ENCODE measurements around the gene GABRD.

DNA sequence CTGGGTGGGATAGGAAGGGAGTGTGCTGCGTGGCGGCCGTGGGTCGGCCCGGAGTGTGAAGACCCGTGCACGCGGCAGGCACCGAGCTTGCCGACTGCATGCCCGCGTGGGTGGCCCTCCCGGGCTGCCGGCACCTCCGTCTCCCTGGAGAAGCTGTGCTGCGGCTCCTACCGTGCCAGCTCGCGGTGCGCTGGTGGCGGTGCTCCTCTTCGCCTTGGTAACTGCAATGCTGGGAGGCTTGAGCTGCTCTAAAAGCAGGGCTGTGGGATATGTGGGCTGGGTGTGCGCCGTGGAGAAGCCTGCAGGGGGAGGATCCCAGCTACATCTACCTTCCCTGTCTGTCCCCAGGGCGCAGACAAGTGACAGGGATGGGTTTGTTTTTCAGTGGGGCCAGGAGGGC, 2.4 kb downstream of the GABRD start:
- TF ChIP-seq, protein P1, sequence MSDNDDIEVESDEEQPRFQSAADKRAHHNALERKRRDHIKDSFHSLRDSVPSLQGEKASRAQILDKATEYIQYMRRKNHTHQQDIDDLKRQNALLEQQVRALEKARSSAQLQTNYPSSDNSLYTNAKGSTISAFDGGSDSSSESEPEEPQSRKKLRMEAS (IDR thresholded peaks at IDR 0.05; ENCODE audit: insufficient read depth, insufficient read length) = no peak
- TF ChIP-seq, protein P2, sequence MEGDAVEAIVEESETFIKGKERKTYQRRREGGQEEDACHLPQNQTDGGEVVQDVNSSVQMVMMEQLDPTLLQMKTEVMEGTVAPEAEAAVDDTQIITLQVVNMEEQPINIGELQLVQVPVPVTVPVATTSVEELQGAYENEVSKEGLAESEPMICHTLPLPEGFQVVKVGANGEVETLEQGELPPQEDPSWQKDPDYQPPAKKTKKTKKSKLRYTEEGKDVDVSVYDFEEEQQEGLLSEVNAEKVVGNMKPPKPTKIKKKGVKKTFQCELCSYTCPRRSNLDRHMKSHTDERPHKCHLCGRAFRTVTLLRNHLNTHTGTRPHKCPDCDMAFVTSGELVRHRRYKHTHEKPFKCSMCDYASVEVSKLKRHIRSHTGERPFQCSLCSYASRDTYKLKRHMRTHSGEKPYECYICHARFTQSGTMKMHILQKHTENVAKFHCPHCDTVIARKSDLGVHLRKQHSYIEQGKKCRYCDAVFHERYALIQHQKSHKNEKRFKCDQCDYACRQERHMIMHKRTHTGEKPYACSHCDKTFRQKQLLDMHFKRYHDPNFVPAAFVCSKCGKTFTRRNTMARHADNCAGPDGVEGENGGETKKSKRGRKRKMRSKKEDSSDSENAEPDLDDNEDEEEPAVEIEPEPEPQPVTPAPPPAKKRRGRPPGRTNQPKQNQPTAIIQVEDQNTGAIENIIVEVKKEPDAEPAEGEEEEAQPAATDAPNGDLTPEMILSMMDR (IDR thresholded peaks at IDR 0.05; ENCODE audit: extremely low read depth in 1 of 2, insufficient read depth in 1 of 2, low read depth in 1 of 2, low read length in 2 of 2) = no peak

Measured in endothelial cell of umbilical vein (primary cell).